ENCODE measurements around the gene SLC17A7.

The SLC17A7 gene

GRCh38 chr19:49427855-49428546 lies 13.3 kb downstream of the SLC17A7 start:
- DNase-seq (ENCODE audit: low read depth in 2 of 2) = no peak

- DNase-seq (ENCODE audit: low read depth in 2 of 2) = no peak
These were observed 14.0 kb downstream of the SLC17A7 start for GRCh38 chr19:49427339-49427738.

GRCh38 chr19:49425922-49426592 lies 15.3 kb downstream of the SLC17A7 start:
- no peak for DNase-seq (ENCODE audit: low read depth in 2 of 2)

DNA sequence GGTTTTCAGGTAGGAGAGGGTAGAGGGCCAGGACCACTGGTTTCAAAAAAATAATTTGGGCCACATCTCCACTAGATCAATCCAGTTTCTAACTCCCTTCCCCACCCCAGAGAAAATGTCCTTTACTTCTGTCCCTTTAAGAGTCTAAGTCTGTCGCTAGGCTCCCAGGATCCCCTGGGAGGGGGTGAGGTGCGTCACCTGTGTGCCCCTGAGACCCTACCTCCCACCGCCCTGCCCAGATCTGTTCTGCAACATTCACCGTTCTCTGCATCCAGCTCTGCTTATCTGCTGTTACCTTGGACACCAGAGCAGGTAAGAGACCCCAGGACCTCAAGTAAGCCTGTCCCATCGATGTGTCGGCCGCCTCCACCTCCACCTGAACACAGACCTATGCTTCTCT lies 16.1 kb downstream of the SLC17A7 start, which contains the start of gene GFY:
GFY (plus strand) TSS at position 211 of the 400 bp plus-strand sequence. CDS start 1,043 bp downstream, outside the sequence.
- DNase-seq (ENCODE audit: low read depth in 2 of 2) = no peak

DNA sequence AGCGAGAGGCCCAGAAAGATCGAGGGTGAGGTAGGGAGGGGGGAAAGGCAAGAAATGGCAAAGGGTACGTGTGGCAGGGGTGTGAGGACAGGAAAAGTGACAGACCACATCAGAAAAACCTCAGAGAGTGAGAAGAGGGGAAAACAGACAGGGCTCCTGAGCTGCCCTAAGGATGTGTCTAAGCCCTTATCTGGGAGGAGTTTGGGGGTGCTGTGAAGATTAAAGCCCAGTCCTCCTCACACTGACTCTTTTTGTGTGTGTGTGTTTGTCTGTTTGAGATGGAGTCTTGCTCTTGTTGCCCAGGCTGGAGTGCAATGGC lies 17.4 kb downstream of the SLC17A7 start:
- no peak for DNase-seq (ENCODE audit: low read depth in 2 of 2)

- no peak for DNase-seq (ENCODE audit: low read depth in 2 of 2)
These were observed 18.0 kb downstream of the SLC17A7 start, which contains the start of gene PTH2 for GRCh38 chr19:49423071-49423984. Gene PTH2, minus strand, starts transcription at chr19:49423441. Its CDS starts 102 bp downstream, at chr19:49423339.

DNA sequence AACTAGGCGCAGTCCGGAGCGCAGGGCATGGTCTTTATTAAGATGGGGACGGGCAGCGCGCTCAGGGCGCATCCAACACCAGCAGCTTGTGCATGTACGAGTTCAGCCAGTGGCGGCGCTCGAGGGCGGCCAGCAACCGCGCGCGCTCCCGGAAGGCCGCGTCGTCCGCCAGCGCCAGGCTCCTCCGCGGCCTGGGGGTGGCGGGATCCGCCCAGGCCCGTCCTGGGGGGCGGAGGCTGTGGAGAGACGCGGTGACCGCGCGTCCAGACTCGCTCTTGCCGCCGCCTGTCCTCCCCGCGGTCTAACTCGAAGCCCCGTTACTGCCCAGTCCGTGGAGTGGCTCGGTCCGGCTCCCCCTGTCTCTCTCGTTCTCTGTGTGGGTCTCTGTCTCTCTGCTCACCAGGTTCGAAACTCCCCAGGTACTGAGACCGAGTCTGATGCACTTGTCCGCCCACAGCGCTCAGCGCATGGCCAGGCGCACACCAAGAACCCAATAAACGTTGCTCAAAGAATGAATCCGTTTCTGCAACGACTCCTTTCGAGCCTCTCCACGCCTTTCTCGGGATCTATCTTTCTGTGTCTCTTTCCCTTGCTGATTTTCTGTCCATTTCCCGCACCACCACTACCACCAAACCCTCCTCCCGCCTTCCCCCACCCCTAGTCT lies 18.8 kb downstream of the SLC17A7 start:
- no peak for DNase-seq (ENCODE audit: low read depth in 2 of 2)

DNA sequence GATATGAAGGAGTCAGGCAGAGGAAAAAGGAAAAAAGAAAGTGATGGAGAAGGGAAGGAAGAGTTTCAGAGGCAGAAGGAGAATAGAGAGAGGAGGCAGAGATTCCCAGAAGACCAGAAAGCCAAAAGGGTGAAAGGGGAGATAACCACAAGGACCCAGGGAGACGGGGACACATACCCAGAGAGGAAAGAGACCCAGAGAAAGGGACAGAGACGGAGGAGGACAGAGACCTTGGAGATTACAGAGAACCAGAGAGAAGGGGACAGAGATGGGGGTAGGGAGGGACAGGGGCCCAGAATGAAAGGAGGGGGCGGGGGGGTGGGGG lies 19.5 kb downstream of the SLC17A7 start:
- DNase-seq (ENCODE audit: low read depth in 2 of 2) = no peak

DNA sequence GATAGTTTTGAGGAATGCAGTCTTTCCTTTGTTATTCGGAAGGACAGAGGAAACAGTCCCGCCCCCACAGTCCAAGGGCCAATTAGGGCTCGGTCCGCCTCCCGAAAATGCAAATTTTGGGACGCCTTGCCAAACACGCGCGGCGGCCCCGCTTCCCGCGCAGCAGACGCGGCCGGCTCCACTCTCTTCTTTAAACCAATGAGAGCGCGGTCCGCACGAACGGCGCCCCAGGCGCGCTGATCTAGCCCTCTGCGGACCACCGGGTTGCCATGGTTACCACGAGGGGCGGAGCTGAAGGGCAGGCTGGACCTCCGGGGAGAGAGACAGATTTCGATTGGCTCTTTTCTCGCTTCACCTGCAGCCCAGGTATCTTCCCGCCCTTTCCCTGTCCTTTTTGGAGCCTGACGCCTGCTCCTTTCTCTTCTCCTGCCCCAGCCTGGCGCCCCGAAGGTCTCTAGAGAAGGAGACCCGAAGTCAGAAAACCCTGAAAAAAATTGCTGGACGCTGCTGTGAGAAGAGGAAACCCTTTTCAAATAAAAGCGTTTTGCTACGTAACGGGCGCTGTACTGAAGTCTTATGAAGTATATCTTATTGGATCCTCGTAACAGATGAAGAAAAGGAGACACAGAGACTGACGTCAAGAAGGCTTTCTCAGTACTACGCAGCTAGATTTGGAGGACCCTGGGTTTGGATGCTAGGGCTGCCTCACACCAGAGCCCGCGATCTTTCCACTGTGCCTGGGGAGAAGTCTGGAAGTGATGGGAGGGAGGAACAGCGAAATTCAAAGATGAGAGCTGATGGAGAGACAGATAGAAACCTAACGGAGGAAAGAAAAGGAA lies 20.1 kb downstream of the SLC17A7 start:
- no peak for DNase-seq (ENCODE audit: low read depth in 2 of 2)

DNA sequence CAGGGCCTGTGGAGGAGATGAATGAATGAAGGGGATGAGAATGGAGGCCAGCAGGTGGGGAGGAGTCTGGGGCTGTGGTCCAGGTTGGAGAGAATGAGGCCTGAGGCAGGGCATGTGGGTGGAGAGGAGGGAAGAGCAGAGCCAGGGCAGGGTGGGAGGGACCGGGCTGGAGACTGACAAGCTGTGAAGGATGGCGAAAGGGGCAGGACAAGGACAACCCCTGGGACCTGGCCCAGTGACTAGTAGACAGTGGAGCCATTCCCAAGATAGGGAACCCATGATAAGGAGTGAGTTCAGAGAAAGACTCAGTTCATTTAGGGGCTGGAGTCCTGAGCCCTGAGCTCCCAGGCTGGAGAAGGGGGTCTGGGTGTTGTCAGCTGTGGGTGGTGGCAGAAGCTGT lies 21.1 kb downstream of the SLC17A7 start:
- DNase-seq (ENCODE audit: low read depth in 2 of 2) = no peak

DNA sequence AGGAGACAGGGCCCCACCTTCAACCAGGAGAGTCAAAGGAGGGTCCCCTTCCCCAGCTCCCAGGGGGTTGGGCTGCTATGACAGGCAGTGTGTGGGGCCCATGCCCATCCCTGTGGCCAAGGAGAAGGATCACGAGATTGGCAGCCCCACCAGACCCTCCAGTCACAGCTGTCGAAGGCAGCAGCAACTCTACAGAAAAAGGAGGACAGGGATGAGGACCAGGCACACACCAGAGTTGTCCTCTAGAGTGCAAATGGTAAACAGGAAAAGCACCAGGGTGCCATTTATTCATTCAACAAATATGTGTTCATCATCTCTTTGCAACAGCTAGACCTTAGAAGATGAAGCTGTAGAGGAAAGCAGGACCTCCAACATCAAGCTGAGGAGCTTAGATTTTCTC lies 22.2 kb downstream of the SLC17A7 start:
- DNase-seq (ENCODE audit: low read depth in 2 of 2) = no peak

- DNase-seq (ENCODE audit: low read depth in 2 of 2) = no peak
These were observed 22.8 kb downstream of the SLC17A7 start for GRCh38 chr19:49418511-49418910.

DNA sequence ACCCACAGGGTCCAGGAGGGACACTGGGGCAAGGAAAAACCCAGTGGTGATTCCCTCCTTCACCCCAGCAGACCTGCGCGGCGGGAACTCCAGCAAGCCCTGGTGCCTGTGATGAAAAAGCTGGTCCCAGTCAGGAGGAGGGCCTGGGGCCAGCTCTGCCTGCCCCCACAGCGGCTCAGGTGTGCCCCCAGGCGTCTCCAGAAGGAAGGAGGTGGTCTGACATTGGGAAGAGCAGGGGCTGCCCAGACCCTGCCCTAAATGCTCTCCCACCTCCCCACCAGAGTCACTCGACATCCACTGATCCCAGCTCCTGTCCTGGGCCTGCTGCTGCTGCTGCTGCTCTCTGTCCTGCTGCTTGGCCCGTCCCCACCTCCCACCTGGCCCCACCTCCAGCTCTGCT lies 24.2 kb downstream of the SLC17A7 start:
- DNase-seq (ENCODE audit: low read depth in 2 of 2) = no peak

DNA sequence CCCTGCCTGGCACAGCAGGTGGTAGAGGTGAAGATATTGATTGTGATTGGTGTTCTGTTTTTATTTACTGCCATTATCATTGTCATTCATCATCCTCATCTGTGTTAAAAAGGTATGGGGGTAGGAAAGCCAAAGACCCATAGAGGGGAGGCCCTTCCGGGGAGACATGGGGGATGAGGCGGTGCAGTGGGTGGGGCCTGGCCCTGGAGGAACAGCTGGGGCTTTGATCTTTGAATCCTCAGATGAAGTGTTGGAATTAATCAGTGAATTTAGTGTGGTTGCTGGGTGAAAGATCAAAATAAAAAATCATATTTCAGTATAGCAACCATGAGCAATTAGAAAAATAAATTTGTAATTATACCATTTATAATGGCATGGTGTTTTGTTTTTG lies 25.5 kb downstream of the SLC17A7 start:
- DNase-seq (ENCODE audit: low read depth in 2 of 2) = no peak

DNA sequence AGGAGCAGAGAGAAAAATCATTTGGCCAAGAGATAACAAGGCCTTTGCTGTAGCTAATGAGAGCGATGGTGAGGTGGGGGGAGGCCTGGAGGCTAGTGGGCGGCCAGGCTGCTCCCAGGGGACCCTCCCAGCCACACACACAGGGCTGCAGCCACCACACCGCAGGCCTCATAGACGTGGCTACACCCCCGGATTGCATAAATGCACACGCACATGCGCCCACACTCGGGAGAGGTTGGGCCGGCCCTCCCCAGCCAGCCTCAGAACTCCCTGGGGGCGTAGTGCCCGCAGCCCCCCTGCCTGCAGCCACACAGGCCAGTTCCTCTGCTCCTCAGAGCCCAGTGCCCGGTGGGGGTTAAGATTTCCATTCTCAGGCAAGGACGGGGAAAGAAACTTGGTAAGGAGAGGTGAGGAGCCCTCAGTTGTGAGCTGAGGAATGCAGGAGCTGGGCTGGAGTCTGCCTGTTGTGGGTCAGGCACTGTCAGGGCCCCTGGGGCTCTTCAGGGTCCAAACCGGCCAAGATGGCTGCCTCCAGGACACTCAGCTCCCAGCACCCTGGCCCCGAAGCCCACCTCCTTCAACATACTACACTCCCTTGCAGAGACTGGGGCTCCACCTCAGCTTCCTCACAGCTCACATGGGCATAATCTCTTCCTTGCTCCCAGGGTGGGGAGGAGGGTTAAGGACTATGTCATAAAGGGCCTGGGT lies 26.1 kb downstream of the SLC17A7 start:
- DNase-seq (ENCODE audit: low read depth in 2 of 2) = no peak

DNA sequence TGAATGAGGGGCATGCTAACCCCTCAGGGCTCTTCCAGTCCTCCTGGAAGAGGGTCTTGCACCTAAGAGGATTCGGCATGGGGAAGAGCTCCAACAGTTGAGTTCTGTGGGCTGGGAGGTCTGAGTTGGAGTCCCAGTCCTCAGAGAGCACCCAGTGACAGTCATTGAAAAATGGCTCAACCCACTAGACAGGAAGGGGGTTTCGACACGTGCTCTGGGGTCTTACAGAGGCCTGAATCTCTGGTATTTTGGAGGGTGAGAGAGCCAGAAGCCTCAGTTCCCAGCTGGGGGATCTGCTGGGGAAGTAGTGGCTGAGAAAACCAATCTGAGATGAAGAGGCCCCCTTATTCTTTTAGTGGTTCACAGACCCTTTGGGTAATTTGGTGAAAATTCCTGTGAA lies 27.1 kb downstream of the SLC17A7 start:
- DNase-seq (ENCODE audit: low read depth in 2 of 2) = no peak

DNA sequence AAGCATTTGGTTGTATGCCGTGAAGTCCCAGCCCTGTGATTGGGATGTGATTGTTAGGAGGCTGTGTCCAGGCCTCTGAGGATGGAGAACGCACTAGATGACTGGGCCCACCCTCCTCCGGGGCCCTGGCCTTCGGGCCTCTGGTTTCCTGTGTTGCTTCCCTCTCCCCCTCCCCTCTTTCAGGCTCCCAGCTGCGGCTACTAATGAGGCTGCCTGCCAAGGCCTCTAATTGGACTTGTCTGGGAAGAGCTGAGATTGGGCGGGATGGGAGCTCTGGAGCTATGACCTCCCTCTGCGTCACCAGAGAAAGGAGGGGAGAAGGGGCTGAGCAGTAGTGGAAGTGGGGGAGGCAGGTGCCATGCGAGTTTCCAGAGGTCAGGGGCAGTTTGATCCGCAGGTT lies 28.0 kb downstream of the SLC17A7 start:
- DNase-seq (ENCODE audit: low read depth in 2 of 2) = no peak

DNA sequence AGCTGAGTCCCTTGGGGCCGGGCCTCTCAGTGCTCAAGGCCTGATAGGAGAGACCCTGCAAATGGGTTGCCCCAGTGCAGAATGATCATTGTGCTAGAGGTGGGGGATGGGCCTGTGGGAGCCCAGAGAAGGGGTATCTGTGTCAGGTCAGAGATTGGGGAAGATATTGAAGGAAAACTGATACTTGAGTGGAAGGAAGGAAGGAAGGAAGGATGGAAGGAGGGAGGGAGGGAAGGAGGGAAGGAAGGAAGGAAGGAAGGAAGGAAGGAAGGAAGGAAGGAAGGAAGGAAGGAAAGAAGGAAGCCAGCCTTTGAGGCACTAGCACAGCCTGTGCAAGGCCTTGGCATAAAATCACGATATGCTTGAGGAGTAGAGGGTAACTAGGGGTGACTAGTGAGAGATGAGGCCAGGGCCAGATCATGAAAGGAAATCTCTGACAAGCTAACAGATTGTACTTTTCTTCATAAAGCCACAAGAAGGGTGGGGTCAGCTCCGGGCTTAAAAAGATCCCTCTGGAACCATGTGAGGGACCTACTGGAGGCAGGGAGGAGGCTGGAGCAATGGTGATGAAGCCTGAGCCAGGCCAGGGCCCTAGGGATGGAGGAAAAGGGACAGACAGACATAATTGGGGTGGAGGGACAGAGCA lies 29.5 kb downstream of the SLC17A7 start:
- DNase-seq (ENCODE audit: low read depth in 2 of 2) = no peak

DNA sequence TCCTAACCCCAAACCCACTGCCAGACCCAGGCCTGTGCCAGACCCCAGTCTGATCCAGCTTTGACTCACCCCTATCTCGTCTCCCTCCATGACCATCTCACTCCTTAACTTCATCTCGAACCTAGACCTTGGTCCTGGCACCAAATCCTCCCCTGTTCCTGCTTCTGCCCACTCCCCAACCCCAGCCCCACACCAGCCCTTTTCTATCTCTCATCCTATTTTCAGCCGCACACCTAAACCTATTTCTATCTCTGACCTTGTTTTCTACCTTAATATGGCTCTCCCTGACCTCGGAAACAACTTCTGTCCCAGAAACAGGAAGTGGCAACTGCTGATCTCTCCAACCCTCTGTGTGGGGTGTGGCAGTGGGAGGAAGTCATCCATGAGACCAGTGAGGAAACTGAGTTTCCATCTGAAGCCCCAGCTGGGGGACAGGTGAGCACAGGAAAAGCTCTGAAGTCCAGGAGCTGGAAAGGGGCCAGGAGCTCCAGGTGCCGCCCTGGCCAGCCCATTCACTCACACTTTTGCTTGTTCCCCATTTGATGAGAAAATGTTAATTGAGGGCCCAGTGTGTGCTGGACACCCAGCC lies 31.8 kb downstream of the SLC17A7 start:
- DNase-seq (ENCODE audit: low read depth in 2 of 2) = no peak
